HG03135 (cell line): Measurements from ENCODE around the gene ABCA13.

Experiments used
- ATAC-seq: cut with Tn5 transposase; IDR thresholded peaks from one replicate; pipeline ENCODE4 v1.9.1; 2021; ENCODE audit warnings: mild to moderate bottlenecking, moderate library complexity; ENCODE audit not compliant: unreplicated experiment

Gene ABCA13

GRCh38 chr7:48627164-48627563, 455.9 kb downstream of the ABCA13 start:
- ATAC-seq: no peak

GRCh38 chr7:48628793-48629349, 457.6 kb downstream of the ABCA13 start:
- ATAC-seq: no peak

- ATAC-seq: no peak
These were observed 462.9 kb downstream of the ABCA13 start for GRCh38 chr7:48634116-48634632.

- ATAC-seq: no peak
These were observed 464.5 kb downstream of the ABCA13 start for GRCh38 chr7:48635796-48636195.

- ATAC-seq: no peak
These were observed 465.2 kb downstream of the ABCA13 start for GRCh38 chr7:48636391-48637015.

- no peak for ATAC-seq
These were observed 466.1 kb downstream of the ABCA13 start for GRCh38 chr7:48637382-48637781.

- no peak for ATAC-seq
These were observed 466.8 kb downstream of the ABCA13 start for GRCh38 chr7:48638041-48638440.

GRCh38 chr7:48643431-48644013, 472.3 kb downstream of the ABCA13 start:
- no peak for ATAC-seq

GRCh38 chr7:48658138-48658537, 486.9 kb downstream of the ABCA13 start:
- ATAC-seq: no peak

GRCh38 chr7:48660306-48660870, 489.1 kb downstream of the ABCA13 start:
- ATAC-seq: no peak

- no peak for ATAC-seq
These were observed 493.0 kb downstream of the ABCA13 start for GRCh38 chr7:48664241-48664640.

GRCh38 chr7:48665353-48666135, 494.3 kb downstream of the ABCA13 start:
- no peak for ATAC-seq

GRCh38 chr7:48667407-48667806, 496.1 kb downstream of the ABCA13 start:
- ATAC-seq: no peak

- no peak for ATAC-seq
These were observed 500.4 kb downstream of the ABCA13 start for GRCh38 chr7:48671656-48672055.

- no peak for ATAC-seq
These were observed 509.7 kb downstream of the ABCA13 start for GRCh38 chr7:48681006-48681405.

GRCh38 chr7:48691788-48692187, 520.5 kb downstream of the ABCA13 start:
- no peak for ATAC-seq
